ENCODE results near the gene BICC1.

GRCh38 chr10:58631715-58632114 lies 119.0 kb downstream of the BICC1 start:
- TF ChIP-seq CTCF (conservative IDR thresholded peaks at IDR 0.05; ENCODE audit: low read depth, low read length): 0 out of 2 replicates have a peak, but pooled peaks have one; percentile 0
- TF ChIP-seq CEBPB (IDR thresholded peaks at IDR 0.05; ENCODE audit: low read depth, low read length): no peak
- TF ChIP-seq SMC3 (IDR thresholded peaks at IDR 0.05; ENCODE audit: low read depth, low read length): no peak
- TF ChIP-seq RAD21 (IDR thresholded peaks at IDR 0.05; ENCODE audit: low read length): no peak
- no peak for TF ChIP-seq POLR2A (IDR thresholded peaks at IDR 0.05; ENCODE audit: low read depth, low read length)
- TF ChIP-seq RCOR1 (IDR thresholded peaks at IDR 0.05; ENCODE audit: insufficient replicate concordance, low read length): no peak
- TF ChIP-seq, protein P1, sequence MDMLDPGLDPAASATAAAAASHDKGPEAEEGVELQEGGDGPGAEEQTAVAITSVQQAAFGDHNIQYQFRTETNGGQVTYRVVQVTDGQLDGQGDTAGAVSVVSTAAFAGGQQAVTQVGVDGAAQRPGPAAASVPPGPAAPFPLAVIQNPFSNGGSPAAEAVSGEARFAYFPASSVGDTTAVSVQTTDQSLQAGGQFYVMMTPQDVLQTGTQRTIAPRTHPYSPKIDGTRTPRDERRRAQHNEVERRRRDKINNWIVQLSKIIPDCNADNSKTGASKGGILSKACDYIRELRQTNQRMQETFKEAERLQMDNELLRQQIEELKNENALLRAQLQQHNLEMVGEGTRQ (IDR thresholded peaks at IDR 0.05; ENCODE audit: low read depth, low read length): no peak
- TF ChIP-seq CHD1 (IDR thresholded peaks at IDR 0.05; ENCODE audit: low read depth, low read length): no peak
- TF ChIP-seq BHLHE40 (IDR thresholded peaks at IDR 0.05; ENCODE audit: low read depth, low read length): no peak
- no peak for TF ChIP-seq MAFK (IDR thresholded peaks at IDR 0.05; ENCODE audit: low read depth, low read length)
- TF ChIP-seq NFE2L2 (IDR thresholded peaks at IDR 0.05; ENCODE audit: low read depth, low read length): no peak

Measured in IMR-90 (cell line).